Measurements from ENCODE around the gene C16orf82.

GRCh38 chr16:27110524-27110896 is 43.8 kb downstream of the C16orf82 start:
- no peak for TF ChIP-seq SUZ12 (IDR thresholded peaks at IDR 0.05; ENCODE audit: extremely low read depth, insufficient read depth, insufficient read length)
- no peak for TF ChIP-seq ZNF274 (IDR thresholded peaks at IDR 0.05; ENCODE audit: low read depth, low read length)
- TF ChIP-seq YY1 (IDR thresholded peaks at IDR 0.05; ENCODE audit: insufficient read depth, insufficient read length): no peak
